CD4-positive, alpha-beta T cell treated with Interleukin-21 for 1 hour (primary cell): ENCODE data around the gene B3GLCT.
"Not testable (repeated sequence)": the region's sequence is repeated elsewhere in the genome, so short reads cannot be mapped to it uniquely, and the experiment has no call there.

Experiments
- DNase-seq: peaks from one replicate; pipeline ENCODE4 v3.0.0-alpha.2; 2020

B3GLCT gene

GRCh38 chr13:31184981-31185645 is 14.7 kb upstream of the B3GLCT start:
- no peak for DNase-seq

GRCh38 chr13:31191748-31192147 is 8.0 kb upstream of the B3GLCT start:
- DNase-seq, result no peak

- DNase-seq, result no peak
These were observed 7.5 kb upstream of the B3GLCT start for GRCh38 chr13:31192306-31192705.

- DNase-seq, result no peak
These were observed 4.2 kb upstream of the B3GLCT start for GRCh38 chr13:31195616-31196015.

GRCh38 chr13:31196992-31197391 is 2.8 kb upstream of the B3GLCT start:
- DNase-seq, result no peak

- no peak for DNase-seq
These were observed 1.3 kb upstream of the B3GLCT start for GRCh38 chr13:31198519-31198918.

- no peak for DNase-seq
These were observed 287 bp upstream of the B3GLCT start for GRCh38 chr13:31199527-31199848.

- DNase-seq, result peak; percentile 57
These were observed 829 bp downstream of the B3GLCT start for GRCh38 chr13:31200637-31200971.

- no peak for DNase-seq
These were observed 1.7 kb downstream of the B3GLCT start for GRCh38 chr13:31201341-31202031.

GRCh38 chr13:31204592-31204991 is 4.8 kb downstream of the B3GLCT start:
- no peak for DNase-seq

- DNase-seq, result no peak
These were observed 8.1 kb downstream of the B3GLCT start for GRCh38 chr13:31207661-31208552.

GRCh38 chr13:31208559-31209122 is 8.9 kb downstream of the B3GLCT start:
- DNase-seq, result no peak

GRCh38 chr13:31209172-31209840 is 9.5 kb downstream of the B3GLCT start:
- DNase-seq, result peak; percentile 14

- DNase-seq, result no peak
These were observed 10.1 kb downstream of the B3GLCT start for GRCh38 chr13:31209841-31210210.

- no peak for DNase-seq
These were observed 14.0 kb downstream of the B3GLCT start for GRCh38 chr13:31213651-31214289.

- DNase-seq, result no peak
These were observed 14.7 kb downstream of the B3GLCT start for GRCh38 chr13:31214435-31214834.

GRCh38 chr13:31216916-31217315 is 17.1 kb downstream of the B3GLCT start:
- DNase-seq, result not testable (repeated sequence)

GRCh38 chr13:31219909-31220598 is 20.3 kb downstream of the B3GLCT start:
- DNase-seq, result no peak

- DNase-seq, result no peak
These were observed 21.3 kb downstream of the B3GLCT start for GRCh38 chr13:31221057-31221456.

GRCh38 chr13:31223215-31223614 is 23.4 kb downstream of the B3GLCT start:
- no peak for DNase-seq

- no peak for DNase-seq
These were observed 23.9 kb downstream of the B3GLCT start for GRCh38 chr13:31223640-31224039.

GRCh38 chr13:31224174-31224669 is 24.4 kb downstream of the B3GLCT start:
- DNase-seq, result no peak
